Globus pallidus (tissue), 1 donor: ENCODE data around the gene AMZ2.

Experiments
- DNase-seq: peaks from one replicate; pipeline ENCODE4 v3.0.0-alpha.2; 2015; ENCODE audit warnings: low spot score

Gene AMZ2

DNA sequence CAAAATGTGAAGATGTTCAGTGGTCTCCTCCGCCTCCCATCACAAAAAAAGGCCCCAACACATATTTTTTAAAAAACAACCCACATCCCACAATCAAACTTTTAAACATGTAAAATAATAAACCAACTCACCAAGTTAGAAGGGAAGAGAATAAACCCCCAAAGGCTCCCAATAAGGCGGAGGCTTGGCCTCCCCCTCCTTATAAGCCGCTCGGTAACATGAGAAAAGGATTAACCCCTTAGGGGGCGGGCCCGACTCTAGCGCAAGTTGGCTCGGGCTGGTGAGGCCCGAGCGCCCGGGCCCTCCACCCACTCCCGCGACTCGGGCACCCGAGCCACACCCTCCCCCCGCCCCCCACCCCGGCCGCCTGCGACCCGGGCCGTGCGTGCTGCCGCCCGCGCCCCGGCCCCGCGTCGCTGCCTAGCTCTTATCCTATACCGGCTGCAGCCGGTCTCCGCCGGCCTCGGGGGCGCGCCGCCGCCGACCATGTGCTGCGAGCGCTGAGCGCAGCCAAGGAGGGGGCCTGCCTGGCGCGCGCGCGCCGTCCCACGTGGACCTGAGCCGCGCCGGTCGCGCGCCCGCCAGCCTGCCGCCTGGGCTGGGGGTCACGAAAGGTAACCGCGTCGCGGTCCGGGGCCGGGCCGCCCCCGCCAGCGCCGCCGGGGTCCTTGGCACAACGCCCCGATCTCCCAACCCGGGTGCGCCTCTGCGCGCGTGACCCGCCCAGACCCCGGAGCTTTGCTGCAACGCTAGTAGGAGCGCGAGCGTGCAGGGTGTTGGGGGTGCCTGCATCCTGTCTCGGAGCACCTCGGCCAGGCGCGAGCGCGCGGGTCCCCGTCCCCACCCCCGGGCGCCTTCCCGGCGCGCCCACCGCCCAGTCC, 43.4 kb downstream of the AMZ2 start, which contains the start of the genes ARSG and SLC16A6:
TSS of gene ARSG (plus strand) at position 541 of the 881 bp plus-strand sequence. CDS start 15,999 bp downstream, outside the sequence.
TSS of gene SLC16A6 (minus strand) at position 173 of the 881 bp plus-strand sequence. CDS start 12,807 bp downstream, outside the sequence.
- DNase-seq = no peak

DNA sequence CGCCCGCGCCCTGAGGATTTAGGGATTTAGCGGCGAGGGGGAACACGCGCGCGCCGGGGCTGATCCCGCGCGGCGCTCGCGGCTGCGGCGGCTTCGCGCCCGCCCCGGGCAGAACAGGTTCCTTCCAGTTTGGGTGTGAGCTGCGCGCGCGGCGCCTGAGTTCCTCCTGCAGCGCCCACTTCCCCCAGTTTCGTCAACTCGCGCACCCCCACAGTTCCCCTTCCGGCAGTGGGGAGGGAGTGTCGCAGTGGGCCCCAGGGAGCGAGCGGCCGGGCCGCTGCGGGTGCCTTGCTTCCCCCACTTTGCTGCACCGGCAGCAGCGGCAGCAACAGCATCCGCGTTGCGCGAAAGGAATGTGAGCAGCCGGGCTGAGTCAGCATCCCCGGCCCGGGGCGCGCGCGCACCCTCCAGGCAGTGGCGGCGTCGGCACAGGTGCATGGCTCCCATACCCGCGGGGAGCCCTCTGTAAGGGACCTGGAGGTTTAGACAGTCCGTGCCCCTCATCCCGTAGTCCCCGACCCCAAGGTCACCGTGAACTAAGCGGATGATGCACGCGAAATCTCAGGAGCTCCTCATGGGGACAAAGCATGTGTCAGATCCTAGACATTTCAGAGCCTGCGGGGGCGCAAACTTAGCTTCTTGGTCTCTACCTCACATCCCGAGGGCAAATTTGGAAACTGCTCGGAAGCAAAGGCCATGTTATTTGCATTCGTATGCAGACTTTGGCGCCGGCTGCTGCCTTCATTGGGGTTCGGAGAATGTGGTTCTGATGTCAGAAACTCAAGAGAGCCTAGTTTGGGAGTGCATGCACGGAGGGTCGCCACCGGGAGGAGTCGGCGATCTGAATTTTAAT, 44.2 kb downstream of the AMZ2 start:
- no peak for DNase-seq

DNA sequence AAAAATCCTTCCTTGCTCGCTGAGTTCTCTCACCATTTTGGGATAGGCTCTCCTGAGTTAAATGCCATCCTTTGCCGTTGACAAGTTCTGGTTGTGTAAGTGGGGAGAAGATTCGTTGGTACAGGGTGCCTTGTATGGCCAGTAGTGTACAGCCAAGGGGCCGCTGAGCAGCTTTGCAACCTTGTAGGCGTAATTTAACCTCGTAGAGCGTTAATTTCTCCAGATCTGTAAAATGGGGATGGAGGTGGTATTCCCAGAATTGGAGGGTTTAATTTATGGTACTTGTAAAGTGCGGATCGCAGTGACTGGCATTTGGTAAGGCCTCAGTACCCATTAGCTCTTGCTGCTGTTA, 44.8 kb downstream of the AMZ2 start:
- DNase-seq = no peak

DNA sequence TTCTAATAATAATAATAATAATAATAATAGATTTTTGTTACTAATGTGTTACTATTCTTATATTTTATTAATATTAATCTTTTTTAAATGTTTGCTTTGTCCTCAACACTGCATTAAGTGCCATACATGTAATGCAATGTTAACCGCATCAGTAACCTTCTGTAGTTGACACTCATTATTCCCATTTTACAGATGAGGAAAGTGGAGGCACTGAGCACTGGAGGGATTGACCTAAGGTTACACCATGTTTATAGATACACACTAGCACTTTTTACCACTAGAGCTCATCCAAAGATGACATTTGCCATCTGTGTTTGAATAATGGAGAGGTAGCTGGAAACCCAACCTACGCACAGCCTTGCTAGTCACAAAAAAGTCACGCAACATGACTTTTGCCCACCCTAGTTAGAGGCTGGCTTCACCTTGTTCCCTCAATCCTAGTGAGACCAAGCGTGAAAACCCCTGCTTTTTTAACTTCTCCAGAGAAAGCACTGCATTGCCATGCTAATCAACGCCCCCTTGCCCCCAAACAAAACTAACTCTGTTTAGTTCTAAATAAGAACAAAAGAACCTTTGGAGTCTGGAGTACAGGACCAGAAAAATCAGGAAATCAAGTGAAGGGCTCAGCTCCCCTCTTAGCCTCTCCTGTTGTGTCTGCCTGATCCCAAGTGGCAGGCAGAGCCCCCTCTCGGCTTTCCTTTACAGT, 45.8 kb downstream of the AMZ2 start:
- no peak for DNase-seq

DNA sequence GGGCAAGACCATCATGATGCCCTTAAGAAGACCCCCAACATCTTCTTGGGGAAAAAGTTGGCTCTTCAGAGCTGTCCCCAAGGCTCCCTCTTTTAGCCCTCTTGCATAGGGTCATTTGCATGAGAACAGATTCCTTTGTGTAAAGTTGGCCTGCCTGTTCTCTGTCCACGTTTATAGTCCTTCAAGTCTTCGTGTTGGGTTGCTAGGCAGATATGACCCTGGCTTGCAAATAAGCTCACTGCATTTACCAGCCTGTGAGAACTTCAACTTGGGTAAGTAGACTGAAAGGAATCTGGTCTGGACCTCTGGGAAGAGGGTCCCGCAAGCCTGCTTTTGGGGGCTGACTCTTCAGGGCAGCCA, 46.3 kb downstream of the AMZ2 start:
- no peak for DNase-seq

DNA sequence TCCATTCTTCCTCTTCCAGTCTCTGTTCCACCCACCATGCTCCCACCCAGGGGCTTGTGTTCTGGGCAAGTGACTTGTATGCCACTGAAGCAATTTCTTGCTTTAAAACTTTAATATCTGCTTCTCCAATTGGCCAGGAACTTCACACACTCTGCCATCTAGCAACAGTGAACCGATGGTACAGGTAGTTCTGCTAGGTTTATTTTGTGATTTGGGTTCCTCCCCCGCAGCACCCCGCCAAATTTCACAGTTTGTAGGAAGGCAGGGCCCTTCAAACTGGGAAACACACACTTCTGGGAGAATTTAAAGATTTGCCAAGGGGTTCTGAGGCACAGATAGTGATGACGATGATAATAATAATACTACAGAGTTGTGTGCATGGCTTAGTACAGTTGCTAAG, 46.8 kb downstream of the AMZ2 start:
- no peak for DNase-seq

DNA sequence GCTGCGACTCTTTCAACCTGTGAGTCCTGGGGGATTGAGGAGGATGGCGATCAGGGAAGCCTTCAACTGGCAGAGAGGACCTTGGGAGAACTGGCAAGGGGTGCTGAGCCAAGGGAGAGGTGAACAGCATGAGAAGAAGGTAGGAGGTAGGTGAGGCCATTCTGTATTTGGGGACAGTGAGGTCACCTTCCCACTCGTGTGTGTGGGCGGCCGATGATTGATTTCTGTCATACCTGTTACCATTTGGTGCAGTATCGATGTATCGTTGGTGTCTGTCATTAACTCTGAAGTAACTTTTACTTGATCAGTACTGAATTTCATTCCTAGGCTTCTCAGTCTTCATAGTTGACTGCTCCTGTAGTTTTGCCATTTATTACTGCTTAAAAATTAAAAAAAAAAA, 47.2 kb downstream of the AMZ2 start:
- no peak for DNase-seq

DNA sequence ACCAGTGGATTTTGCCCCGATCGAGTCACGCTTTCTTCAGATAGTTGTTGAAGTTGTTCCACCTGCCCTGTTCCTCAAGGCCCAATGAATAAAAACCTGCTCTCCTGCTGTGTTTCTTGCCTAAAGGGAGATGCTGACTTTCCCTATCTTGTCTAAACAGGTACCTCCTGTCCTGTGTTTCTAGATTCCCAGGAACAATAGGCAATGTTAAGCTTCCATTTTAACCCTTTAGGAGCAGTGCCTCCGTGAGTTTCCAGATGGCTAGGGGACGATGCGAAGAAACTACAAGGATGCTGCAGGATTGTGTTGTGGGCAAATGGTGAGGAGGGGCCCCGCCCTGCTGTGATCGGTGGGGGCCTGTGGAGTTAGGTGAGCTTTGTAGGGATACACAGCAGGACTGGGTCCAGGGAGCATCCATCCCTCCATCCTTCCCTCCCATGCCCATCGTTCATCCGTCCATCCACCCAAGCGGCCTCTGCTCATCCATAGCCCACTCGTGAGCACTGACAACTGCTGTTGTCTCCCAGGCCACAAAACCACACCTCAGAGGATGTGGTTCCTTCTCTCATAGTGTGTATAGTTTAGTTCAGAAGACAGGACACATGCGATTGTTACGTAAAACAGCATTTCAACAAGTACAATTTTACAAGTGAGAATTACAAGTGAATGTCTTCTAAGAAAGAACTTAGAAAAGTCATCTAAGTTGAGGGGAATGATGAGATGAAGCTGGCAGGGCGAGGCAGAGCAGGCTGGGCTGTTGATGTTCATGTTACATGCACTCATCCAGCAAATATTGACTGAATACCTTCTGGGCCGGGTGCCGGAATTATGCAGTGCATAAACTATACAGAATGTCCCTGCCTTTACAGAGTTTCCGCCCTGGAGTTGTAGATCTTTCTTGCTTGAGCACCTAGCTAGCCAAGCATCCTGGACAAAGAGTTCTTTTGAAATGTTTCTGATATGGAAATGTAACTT, 48.7 kb downstream of the AMZ2 start:
- no peak for DNase-seq

DNA sequence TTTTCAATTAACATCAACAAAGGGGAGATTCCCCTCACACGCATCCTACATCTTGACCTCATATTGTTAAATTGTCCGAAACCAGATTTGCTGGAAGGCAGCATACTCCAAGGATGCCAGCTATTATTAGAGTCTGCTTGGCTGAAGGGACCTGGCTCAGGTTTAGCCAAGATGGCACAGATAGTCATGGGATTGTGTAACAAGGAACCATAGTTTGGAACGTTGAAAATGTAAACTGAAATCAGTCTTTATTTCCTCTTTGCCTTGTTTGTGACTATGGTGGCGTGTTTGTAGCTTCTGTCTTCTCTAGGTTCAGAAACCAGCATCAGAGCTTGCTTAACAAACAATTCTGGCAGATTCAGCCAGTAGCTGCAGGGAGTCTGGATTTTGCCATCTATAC, 49.4 kb downstream of the AMZ2 start:
- no peak for DNase-seq

DNA sequence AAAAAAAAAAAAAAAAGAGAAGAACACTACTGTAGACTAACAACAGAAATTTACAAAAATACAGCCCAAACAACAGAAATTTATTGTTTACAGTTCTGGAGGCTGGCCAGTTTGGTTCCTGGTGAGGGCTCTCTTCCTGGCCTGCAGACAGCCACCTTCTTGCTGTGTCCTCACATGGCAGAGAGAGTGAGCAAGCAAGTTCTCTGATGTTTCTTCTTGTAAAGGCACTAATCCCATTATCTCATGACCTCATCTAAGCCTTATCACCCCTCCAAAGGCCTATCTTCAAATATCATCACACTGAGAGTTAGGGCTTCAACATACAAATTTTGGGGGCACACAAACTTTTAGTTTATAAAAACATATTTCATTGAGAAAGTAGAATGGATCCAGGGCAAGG, 50.8 kb downstream of the AMZ2 start:
- DNase-seq = no peak

DNA sequence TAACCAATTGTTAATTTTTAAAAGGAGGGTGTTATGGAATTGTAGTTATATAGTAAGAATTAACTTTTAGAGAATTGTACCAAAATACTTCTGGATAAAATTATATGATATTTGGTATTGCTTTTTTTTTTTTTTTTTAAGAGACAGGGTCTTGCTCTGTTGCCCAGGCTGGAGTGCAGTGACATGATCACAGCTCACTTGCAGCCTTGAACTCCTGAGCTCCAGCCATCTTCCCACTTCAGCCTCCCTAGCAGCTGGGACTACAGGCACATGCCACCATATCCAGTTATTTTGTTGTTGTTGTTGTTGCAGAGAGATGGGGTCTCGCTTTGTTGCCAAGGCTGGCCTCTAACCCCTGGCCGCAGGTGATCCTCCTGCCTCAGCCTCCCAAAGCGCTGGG, 52.0 kb downstream of the AMZ2 start:
- no peak for DNase-seq

DNA sequence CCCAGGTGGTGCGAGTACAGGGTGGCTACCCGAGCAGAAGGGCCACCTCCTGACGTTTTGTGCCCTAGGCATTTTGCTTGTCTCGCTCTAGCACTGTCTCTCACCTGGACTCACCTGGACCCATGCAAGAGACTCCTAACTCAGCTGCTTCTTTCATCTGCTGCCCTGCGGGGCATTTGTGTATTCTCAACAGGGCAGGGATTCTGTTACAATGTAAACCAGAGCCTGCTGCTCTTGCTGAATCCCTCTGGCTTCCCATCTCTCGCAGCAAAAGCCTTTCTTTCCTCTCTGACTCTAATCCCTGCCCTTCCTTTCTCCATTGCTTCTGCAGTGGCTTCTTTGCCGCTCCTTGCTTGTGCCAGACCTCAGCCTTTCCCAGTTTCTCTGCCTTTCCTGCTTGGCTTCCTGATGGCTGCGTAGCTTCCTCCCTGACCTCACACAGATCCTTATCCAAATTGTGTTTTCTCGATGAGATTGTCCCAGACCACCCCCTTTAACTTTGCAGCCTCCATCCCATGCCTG, 53.7 kb downstream of the AMZ2 start:
- no peak for DNase-seq

DNA sequence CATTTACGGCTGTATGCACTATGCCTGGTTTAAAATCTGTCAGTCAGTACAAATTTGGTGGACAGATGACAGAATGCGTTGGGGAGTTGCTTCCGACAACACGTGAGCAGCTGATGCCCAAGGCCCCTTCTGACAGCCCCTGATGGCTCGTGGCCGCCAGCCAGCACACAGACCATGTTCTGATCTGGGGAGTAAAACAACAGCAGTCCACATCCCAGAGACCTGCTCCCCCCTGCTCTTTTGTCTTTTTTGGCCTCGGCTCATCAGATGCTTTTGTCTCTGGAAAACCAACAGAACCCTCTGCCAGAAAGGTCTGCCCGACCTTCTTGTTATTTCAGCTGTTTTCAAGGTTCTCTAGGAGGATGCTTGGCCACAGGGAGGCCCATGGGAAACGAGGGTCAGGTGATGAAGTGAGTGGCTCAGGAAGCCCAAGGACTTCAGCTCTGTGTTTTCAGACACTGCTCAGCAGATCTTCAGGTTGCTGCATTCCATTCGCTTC, 54.3 kb downstream of the AMZ2 start:
- no peak for DNase-seq

DNA sequence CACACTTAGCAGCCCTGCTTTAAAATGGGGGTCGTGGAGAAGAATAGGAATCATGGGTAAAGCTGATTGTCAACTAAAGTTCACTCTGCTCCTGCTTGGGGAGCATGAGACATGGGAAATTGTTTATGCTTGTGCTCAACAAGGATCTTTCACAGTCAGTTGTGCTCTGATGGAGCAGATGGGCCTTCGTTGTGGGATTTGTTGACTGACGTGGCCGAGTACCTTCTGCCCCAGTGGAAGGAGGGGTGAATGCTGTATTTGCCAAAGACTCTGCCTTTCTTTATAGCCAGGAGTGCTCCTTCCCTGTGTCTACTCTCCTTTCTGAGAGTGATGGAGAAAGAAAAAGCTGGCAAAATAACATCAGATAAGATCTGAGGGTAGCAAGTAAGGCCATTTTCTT, 54.8 kb downstream of the AMZ2 start:
- no peak for DNase-seq

DNA sequence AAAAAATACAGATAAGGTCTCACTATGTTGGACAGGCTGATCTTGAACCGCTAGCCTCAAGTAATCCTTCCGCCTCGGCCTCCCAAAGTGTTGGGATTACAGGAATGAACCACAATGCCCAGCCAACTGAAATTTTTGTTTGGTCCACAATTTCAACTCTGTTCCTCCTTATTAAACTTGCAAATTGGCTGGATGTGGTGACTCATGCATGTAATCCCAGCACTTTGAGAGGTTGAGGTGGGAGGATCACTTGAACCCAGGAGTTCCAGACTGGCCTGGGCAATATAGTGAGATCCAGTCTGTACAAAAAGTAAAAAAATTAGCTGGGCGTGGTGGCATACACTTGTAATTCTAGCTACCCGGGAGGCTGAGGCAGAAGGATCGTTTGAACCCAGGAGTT, 56.9 kb downstream of the AMZ2 start:
- no peak for DNase-seq

DNA sequence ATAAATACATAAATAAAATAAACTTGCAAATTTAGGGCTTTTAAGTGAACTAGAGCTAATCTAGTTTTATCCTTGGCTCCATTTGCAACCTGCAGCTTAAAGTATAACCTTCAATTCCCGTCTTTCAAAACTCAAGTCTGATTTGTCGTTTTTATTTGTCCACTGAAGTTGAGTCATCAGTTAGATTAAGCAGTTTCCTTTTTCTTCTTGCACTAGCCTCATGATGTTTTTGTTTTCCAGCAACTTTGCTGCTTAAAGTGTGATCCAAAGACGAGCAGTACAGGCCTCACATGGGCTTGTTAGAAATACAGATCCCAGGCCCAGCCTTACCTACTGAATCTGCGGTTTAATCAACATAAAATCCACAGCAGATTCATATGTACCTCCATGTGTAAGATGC, 57.3 kb downstream of the AMZ2 start:
- no peak for DNase-seq
